ENCODE measurements around the gene SEMA5A. TPM values are rescaled to one million over a fixed set of nuclear protein-coding genes. Genes with fewer than 3 reads are reported as not detected.

Gene SEMA5A
- total and polyA plus RNA-seq, 2 donors (not counting 1 experiment from before 2014, with no cell fraction given), result not detected

- intact Hi-C loops (cut with micrococcal nuclease), result no loop called here
- CTCF ChIA-PET, result no interaction called here
- no peak overlapping the region for H3K27ac Mint-ChIP-seq
These were observed 45.2 kb downstream of the SEMA5A start for GRCh38 chr5:9500625-9501024.

GRCh38 chr5:9500193-9500592, 45.7 kb downstream of the SEMA5A start:
- Histone ChIP-seq H3K79me2 (ENCODE audit: control insufficient read depth, insufficient read depth, low read length) (no peaks in the 10 kb centered on the region), H3K4me3 (ENCODE audit: control extremely low read depth in 1 of 5, extremely low read depth in 1 of 5, insufficient read depth in 1 of 5, low read depth in 2 of 5, low read length in 4 of 5) (no peak overlapping the region), H2AFZ (ENCODE audit: insufficient read depth, low read depth, low read length, poor library complexity, severe bottlenecking) (no peak overlapping the region), H4K20me1 (ENCODE audit: control insufficient read depth, insufficient read depth, low read length, poor library complexity, severe bottlenecking) (no peaks in the 10 kb centered on the region), H3K4me2 (replicated peaks; ENCODE audit: low read depth, low read length, poor library complexity, severe bottlenecking) (no peak overlapping the region), H3K27me3 (replicated peaks in 1 of 4; ENCODE audit: control extremely low read depth in 1 of 4, control insufficient read depth in 3 of 4, insufficient read depth in 4 of 4, low read length in 3 of 4) (no peaks in the 10 kb centered on the region), H3K9ac (ENCODE audit: low read length) (no peak overlapping the region), H3K27ac (ENCODE audit: low read length in 2 of 2) (no peak overlapping the region), H3K9me3 (ENCODE audit: control extremely low read depth in 1 of 3, control insufficient read depth in 2 of 3, insufficient read depth in 1 of 3, low read length in 2 of 3) (no peaks in the 10 kb centered on the region), H3K4me1 (ENCODE audit: control insufficient read depth in 2 of 2, insufficient read depth in 2 of 2, low read length in 2 of 2) (no peaks in the 10 kb centered on the region), H3K36me3 (replicated peaks in 1 of 2; ENCODE audit: control extremely low read depth in 1 of 2, control insufficient read depth in 1 of 2, extremely low read depth in 1 of 2, insufficient read depth in 2 of 2, low read length in 1 of 2) (no peaks in the 10 kb centered on the region)
- Mint-ChIP-seq H3K27ac (no peak overlapping the region), H3K4me1 (no peaks in the 10 kb centered on the region), H3K4me3 (no peak overlapping the region), H3K27me3 (no peaks in the 10 kb centered on the region), H3K9me3 (ENCODE audit: insufficient read depth) (no peaks in the 10 kb centered on the region)
- no peak for ATAC-seq (ENCODE audit: low read depth)
- TF ChIP-seq EZH2 (IDR thresholded peaks at IDR 0.05; ENCODE audit: borderline replicate concordance, insufficient read depth, low read depth, low read length, poor library complexity, severe bottlenecking), result no peak
- no peak for TF ChIP-seq CTCF (IDR thresholded peaks at IDR 0.05)
- intact Hi-C loops (cut with micrococcal nuclease), result no loop called here
- CTCF ChIA-PET, result no interaction called here
- POLR2A ChIA-PET, result no interaction called here
- DNase-seq, result no peak
- 100% methylated on average over 3 of the region's 4 CpGs for WGBS (ENCODE audit: insufficient coverage)

More at GRCh38 chr5:9500625-9501024, 45.2 kb downstream of the SEMA5A start:
- ATAC-seq (ENCODE audit: low read depth), result no peak
- Histone ChIP-seq H4K20me1 (ENCODE audit: control insufficient read depth, insufficient read depth, low read length, poor library complexity, severe bottlenecking) (no peaks in the 10 kb centered on the region), H3K79me2 (ENCODE audit: control insufficient read depth, insufficient read depth, low read length) (no peaks in the 10 kb centered on the region), H2AFZ (ENCODE audit: insufficient read depth, low read depth, low read length, poor library complexity, severe bottlenecking) (no peak overlapping the region), H3K4me2 (replicated peaks; ENCODE audit: low read depth, low read length, poor library complexity, severe bottlenecking) (no peak overlapping the region), H3K36me3 (replicated peaks in 1 of 2; ENCODE audit: control extremely low read depth in 1 of 2, control insufficient read depth in 1 of 2, extremely low read depth in 1 of 2, insufficient read depth in 2 of 2, low read length in 1 of 2) (no peaks in the 10 kb centered on the region), H3K27me3 (replicated peaks in 1 of 4; ENCODE audit: control extremely low read depth in 1 of 4, control insufficient read depth in 3 of 4, insufficient read depth in 4 of 4, low read length in 3 of 4) (no peaks in the 10 kb centered on the region), H3K27ac (ENCODE audit: low read length in 2 of 2) (no peak overlapping the region), H3K9me3 (ENCODE audit: control extremely low read depth in 1 of 3, control insufficient read depth in 2 of 3, insufficient read depth in 1 of 3, low read length in 2 of 3) (no peaks in the 10 kb centered on the region), H3K9ac (ENCODE audit: low read length) (no peak overlapping the region), H3K4me1 (ENCODE audit: control insufficient read depth in 2 of 2, insufficient read depth in 2 of 2, low read length in 2 of 2) (no peaks in the 10 kb centered on the region), H3K4me3 (ENCODE audit: control extremely low read depth in 1 of 5, extremely low read depth in 1 of 5, insufficient read depth in 1 of 5, low read depth in 2 of 5, low read length in 4 of 5) (no peak overlapping the region)
- no peak for TF ChIP-seq CTCF (IDR thresholded peaks at IDR 0.05)
- no peak for TF ChIP-seq EZH2 (IDR thresholded peaks at IDR 0.05; ENCODE audit: borderline replicate concordance, insufficient read depth, low read depth, low read length, poor library complexity, severe bottlenecking)
- WGBS (ENCODE audit: insufficient coverage), result no CpG with 5 or more reads among the region's 2 CpGs
- Mint-ChIP-seq H3K27me3 (no peaks in the 10 kb centered on the region), H3K4me3 (no peak overlapping the region), H3K9me3 (ENCODE audit: insufficient read depth) (no peaks in the 10 kb centered on the region), H3K4me1 (no peaks in the 10 kb centered on the region)
- POLR2A ChIA-PET, result no interaction called here
- no peak for DNase-seq

All from B cell (primary cell).